Progenitor cell of endocrine pancreas (in vitro differentiated cells): Measurements from ENCODE around the gene ELAVL1. TPM values are rescaled to one million over a fixed set of nuclear protein-coding genes. Genes with fewer than 3 reads are reported as not detected.
"Not testable (repeated sequence)": the region's sequence is repeated elsewhere in the genome, so short reads cannot be mapped to it uniquely, and the experiment has no call there.

ENCODE experiments used
- DNase-seq: peaks from one replicate; pipeline ENCODE4 v3.0.0; 2021; ENCODE audit warnings: low spot score; ENCODE audit not compliant: unreplicated experiment
- H3K27ac Mint-ChIP-seq: 2 replicates; pipeline ENCODE4 v1.8.0; 2021; ENCODE audit warnings: mild to moderate bottlenecking, moderate library complexity, mixed read lengths
- H3K27me3 Mint-ChIP-seq: 2 replicates; pipeline ENCODE4 v1.8.0; 2021; ENCODE audit warnings: mixed read lengths
- H3K36me3 Mint-ChIP-seq: 2 replicates; pipeline ENCODE4 v1.8.0; 2022; ENCODE audit warnings: mixed read lengths; ENCODE audit not compliant: insufficient read depth
- H3K4me1 Mint-ChIP-seq: 2 replicates; pipeline ENCODE4 v1.8.0; 2021; ENCODE audit warnings: low read depth, mixed read lengths
- H3K4me3 Mint-ChIP-seq: 2 replicates; pipeline ENCODE4 v1.8.0; 2021; ENCODE audit warnings: low read depth, mild to moderate bottlenecking, moderate library complexity, mixed read lengths
- H3K9me3 Mint-ChIP-seq: 2 replicates; pipeline ENCODE4 v1.8.0; 2021; ENCODE audit warnings: low read depth, mixed read lengths
- CTCF ChIP-seq: fragments of 200-600 bp; sonication (generic); IDR thresholded peaks from one replicate; pipeline ENCODE4 v1.5.0; 2021; ENCODE audit warnings: antibody characterized with exemption, mild to moderate bottlenecking; ENCODE audit not compliant: unreplicated experiment
- total RNA-seq: library from RNA; stranded (reverse); gene quantifications from 2 replicates; pipeline ENCODE4 v1.2.1, GENCODE V29; 2021

ELAVL1 gene
- total RNA-seq, 1 donor from 2014 or later, result 130 TPM

GRCh38 chr19:8038815-8039214, 33.4 kb upstream of the ELAVL1 start:
- no peak for DNase-seq
- Mint-ChIP-seq H3K4me3 (no peak overlapping the region), H3K4me1 (peaks cover 8% of the 10 kb centered on the region), H3K27me3 (no peaks in the 10 kb centered on the region), H3K9me3 (no peaks in the 10 kb centered on the region), H3K36me3 (no peaks in the 10 kb centered on the region), H3K27ac (no peak overlapping the region)
- no peak for TF ChIP-seq CTCF

- H3K27ac Mint-ChIP-seq, result peak overlapping the region; percentile 79
- TF ChIP-seq CTCF, result no peak
- no peaks in the 10 kb centered on the region for H3K27me3 Mint-ChIP-seq
- H3K4me3 Mint-ChIP-seq, result no peak overlapping the region
- no peaks in the 10 kb centered on the region for H3K36me3 Mint-ChIP-seq
- no peaks in the 10 kb centered on the region for H3K9me3 Mint-ChIP-seq
- peaks cover 14% of the 10 kb centered on the region for H3K4me1 Mint-ChIP-seq
- no peak for DNase-seq
Observed at GRCh38 chr19:8036434-8037099, 31.1 kb upstream of the ELAVL1 start.

- Mint-ChIP-seq H3K4me1 (peaks cover 19% of the 10 kb centered on the region), H3K9me3 (no peaks in the 10 kb centered on the region), H3K27me3 (no peaks in the 10 kb centered on the region), H3K27ac (no peak overlapping the region), H3K36me3 (no peaks in the 10 kb centered on the region), H3K4me3 (no peak overlapping the region)
- no peak for TF ChIP-seq CTCF
- no peak for DNase-seq
Observed at GRCh38 chr19:8034178-8034525, 28.7 kb upstream of the ELAVL1 start.

- peak overlapping the region; percentile 33 for H3K27ac Mint-ChIP-seq
- peaks cover 24% of the 10 kb centered on the region for H3K4me1 Mint-ChIP-seq
- not testable (repeated sequence) for H3K4me3 Mint-ChIP-seq, H3K27me3 Mint-ChIP-seq, DNase-seq, H3K36me3 Mint-ChIP-seq, H3K9me3 Mint-ChIP-seq
Observed at GRCh38 chr19:8033287-8034177, 28.1 kb upstream of the ELAVL1 start.

GRCh38 chr19:8030960-8031359, 25.5 kb upstream of the ELAVL1 start:
- DNase-seq, result no peak
- no peak overlapping the region for H3K4me3 Mint-ChIP-seq
- no peaks in the 10 kb centered on the region for H3K36me3 Mint-ChIP-seq
- H3K27ac Mint-ChIP-seq, result no peak overlapping the region
- TF ChIP-seq CTCF, result no peak
- peaks cover 19% of the 10 kb centered on the region for H3K4me1 Mint-ChIP-seq
- no peaks in the 10 kb centered on the region for H3K27me3 Mint-ChIP-seq
- H3K9me3 Mint-ChIP-seq, result no peaks in the 10 kb centered on the region
